Activated T-cell treated with anti-CD3 and anti-CD28 coated beads, Interleukin-2, amount 50 U/mL, for 4 hours (primary cell): Measurements from ENCODE around the gene BTBD9. TPM values are rescaled to one million over a fixed set of nuclear protein-coding genes. Genes with fewer than 3 reads are reported as not detected.

Experiments
- ATAC-seq, 2 donors: fragments of 200-7000 bp; cut with Tn5 transposase; one replicate each; pipeline ENCODE4 v1.10.0; 2021
- DNase-seq: peaks from one replicate; pipeline ENCODE4 v3.0.0-alpha.2; 2020
- H3K27me3 Mint-ChIP-seq: one replicate; pipeline ENCODE4 v1.8.0; 2021; ENCODE audit warnings: low read depth, mixed read lengths
- H3K36me3 Mint-ChIP-seq: one replicate; pipeline ENCODE4 v1.8.0; 2022; ENCODE audit warnings: mixed read lengths; ENCODE audit not compliant: insufficient read depth
- H3K4me1 Mint-ChIP-seq: one replicate; pipeline ENCODE4 v1.8.0; 2021; ENCODE audit warnings: low read depth, mixed read lengths
- H3K4me3 Mint-ChIP-seq: one replicate; pipeline ENCODE4 v1.8.0; 2021; ENCODE audit warnings: mild to moderate bottlenecking, moderate library complexity, mixed read lengths
- H3K9me3 Mint-ChIP-seq: one replicate; pipeline ENCODE4 v1.8.0; 2021; ENCODE audit warnings: mixed read lengths
- total RNA-seq, 3 donors: library from RNA; stranded (reverse); gene quantifications; one replicate each; pipeline ENCODE4 v1.2.1, GENCODE V29; 2021

Gene BTBD9
- total RNA-seq, 3 donors from 2014 or later: 13.1 to 22.9 (median 15.5) TPM

- peaks cover 9% of the 10 kb centered on the region for H3K4me1 Mint-ChIP-seq
- peaks cover 7% of the 10 kb centered on the region for H3K36me3 Mint-ChIP-seq
- DNase-seq (no peak), ATAC-seq (no peak)
- H3K4me3 Mint-ChIP-seq: no peak overlapping the region
- H3K9me3 Mint-ChIP-seq: no peaks in the 10 kb centered on the region
- H3K27me3 Mint-ChIP-seq: no peaks in the 10 kb centered on the region
Measured at GRCh38 chr6:38214159-38214558, 425.6 kb downstream of the BTBD9 start.

GRCh38 chr6:38213251-38213658, 426.5 kb downstream of the BTBD9 start:
- no peak for ATAC-seq
- DNase-seq: no peak
- peaks cover 3% of the 10 kb centered on the region for H3K36me3 Mint-ChIP-seq
- H3K27me3 Mint-ChIP-seq: no peaks in the 10 kb centered on the region
- H3K9me3 Mint-ChIP-seq: no peaks in the 10 kb centered on the region
- no peak overlapping the region for H3K4me3 Mint-ChIP-seq
- H3K4me1 Mint-ChIP-seq: peaks cover 9% of the 10 kb centered on the region

DNA sequence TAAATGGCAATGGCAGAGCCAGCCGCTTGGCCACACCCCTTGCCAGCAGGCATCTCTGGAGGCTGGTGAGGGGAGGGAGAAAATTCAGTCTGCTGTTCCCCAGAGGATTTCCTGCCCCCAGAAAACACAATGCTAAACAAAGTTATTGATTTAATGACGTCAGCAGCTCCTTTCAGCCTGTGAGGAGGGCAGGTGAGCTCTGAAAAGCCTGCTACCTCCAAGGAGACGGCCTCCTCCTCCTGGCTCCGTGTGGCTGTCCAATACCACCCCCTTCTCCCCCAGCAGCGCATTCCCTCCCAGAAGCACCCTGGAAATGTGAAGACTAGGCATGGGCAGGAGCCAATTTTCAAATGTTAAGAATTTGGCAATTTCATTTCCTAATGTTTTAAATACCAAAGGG, 427.1 kb downstream of the BTBD9 start:
- no peaks in the 10 kb centered on the region for H3K9me3 Mint-ChIP-seq
- peaks cover 9% of the 10 kb centered on the region for H3K4me1 Mint-ChIP-seq
- H3K27me3 Mint-ChIP-seq: no peaks in the 10 kb centered on the region
- H3K36me3 Mint-ChIP-seq: peaks cover 3% of the 10 kb centered on the region
- ATAC-seq (no peak), DNase-seq (no peak)
- H3K4me3 Mint-ChIP-seq: no peak overlapping the region

DNA sequence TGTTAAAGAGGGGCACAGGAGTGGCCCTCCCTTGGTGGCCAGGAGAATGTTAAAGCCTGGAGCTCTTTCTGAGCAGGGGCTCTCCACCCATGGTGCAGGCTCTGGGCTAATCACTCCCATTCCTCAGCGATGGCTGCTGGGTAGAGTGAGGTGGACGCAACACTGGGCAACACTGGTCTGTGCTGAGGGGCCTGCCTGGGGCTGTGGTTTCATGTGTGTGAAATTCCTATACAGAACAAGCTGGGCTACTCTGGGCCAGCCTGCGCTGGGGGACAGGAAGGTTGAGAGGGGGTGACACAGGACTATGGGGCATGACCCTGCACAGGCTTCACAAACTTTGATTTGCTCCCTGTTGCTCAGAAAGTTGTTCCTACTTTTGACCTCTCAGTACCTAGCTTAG, 427.6 kb downstream of the BTBD9 start:
- peaks cover 3% of the 10 kb centered on the region for H3K36me3 Mint-ChIP-seq
- no peaks in the 10 kb centered on the region for H3K27me3 Mint-ChIP-seq
- ATAC-seq: no peak
- H3K4me3 Mint-ChIP-seq: no peak overlapping the region
- peaks cover 9% of the 10 kb centered on the region for H3K4me1 Mint-ChIP-seq
- H3K9me3 Mint-ChIP-seq: no peaks in the 10 kb centered on the region
- no peak for DNase-seq

DNA sequence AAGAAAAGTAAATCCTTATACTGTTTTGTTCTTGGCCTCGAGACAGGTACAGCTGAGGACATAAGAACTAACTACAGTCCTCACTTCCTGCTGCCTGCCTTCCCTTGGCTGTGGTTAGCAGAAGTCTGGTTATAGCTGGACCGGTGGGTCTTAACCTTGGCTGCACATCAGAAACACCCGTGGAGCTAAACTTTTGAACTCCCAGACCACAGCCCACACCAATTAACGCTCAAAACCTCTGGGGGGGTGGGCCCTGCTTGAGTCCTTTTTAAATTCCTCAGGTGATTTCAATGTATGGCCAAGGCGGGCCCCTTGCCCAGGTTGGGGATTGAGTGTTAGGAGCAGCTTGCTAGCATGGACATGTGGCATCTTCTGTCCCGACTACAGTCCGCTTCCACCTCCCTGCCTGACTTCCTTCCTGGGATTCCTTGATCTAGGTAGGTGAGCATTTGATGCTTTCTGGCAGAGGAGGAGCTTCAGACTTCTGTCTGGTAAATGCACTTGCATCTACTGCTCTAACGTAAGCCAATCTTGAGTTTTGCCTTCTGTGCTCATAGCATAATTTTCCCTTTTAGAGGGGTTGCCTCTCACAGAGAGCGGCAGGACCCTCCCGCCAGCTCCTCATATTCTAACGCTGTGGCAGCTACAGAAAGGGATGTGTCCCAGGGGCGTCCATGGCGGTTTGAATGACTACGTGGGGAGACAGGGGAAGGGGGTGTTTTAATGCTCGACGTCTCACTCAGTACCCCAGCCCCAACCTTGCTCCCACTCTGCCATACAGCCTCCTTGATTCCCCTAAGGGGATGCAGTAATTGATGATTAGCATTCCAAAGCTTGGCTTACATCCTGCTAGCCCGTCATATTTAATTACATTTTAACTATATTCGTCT, 430.1 kb downstream of the BTBD9 start:
- H3K36me3 Mint-ChIP-seq: peaks cover 8% of the 10 kb centered on the region
- no peak overlapping the region for H3K4me3 Mint-ChIP-seq
- H3K27me3 Mint-ChIP-seq: no peaks in the 10 kb centered on the region
- H3K9me3 Mint-ChIP-seq: peaks cover under 1% of the 10 kb centered on the region
- no peak for ATAC-seq
- no peak for DNase-seq
- peaks cover 9% of the 10 kb centered on the region for H3K4me1 Mint-ChIP-seq

GRCh38 chr6:38208028-38208427, 431.7 kb downstream of the BTBD9 start:
- no peak overlapping the region for H3K4me3 Mint-ChIP-seq
- no peaks in the 10 kb centered on the region for H3K27me3 Mint-ChIP-seq
- no peak for ATAC-seq
- peaks cover 11% of the 10 kb centered on the region for H3K36me3 Mint-ChIP-seq
- peaks cover 6% of the 10 kb centered on the region for H3K9me3 Mint-ChIP-seq
- no peak for DNase-seq
- H3K4me1 Mint-ChIP-seq: peaks cover 9% of the 10 kb centered on the region

GRCh38 chr6:38207375-38207774, 432.4 kb downstream of the BTBD9 start:
- Mint-ChIP-seq H3K4me1 (peaks cover 9% of the 10 kb centered on the region), H3K4me3 (no peak overlapping the region), H3K36me3 (peaks cover 11% of the 10 kb centered on the region), H3K9me3 (peaks cover 6% of the 10 kb centered on the region), H3K27me3 (no peaks in the 10 kb centered on the region)
- ATAC-seq: no peak
- DNase-seq: no peak

DNA sequence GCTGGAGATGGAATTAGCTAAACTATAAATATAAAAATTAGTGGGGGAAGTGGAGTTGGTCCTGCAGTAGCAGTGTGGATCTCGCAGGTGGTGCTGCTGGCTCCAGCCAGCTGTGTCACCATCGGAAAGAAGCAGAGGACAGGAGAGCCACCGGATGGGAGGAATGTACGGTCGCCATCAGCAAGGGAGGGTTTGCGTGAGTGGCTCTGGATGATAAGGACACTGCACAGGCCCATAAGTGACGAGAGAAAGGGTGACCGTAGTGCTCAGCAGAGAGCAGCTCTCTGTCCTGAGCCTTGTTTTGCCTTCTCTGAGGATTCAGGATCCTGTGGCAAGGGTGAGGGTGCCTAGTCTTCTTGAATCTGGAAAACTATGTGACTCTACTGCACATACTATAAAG, 441.5 kb downstream of the BTBD9 start:
- no peaks in the 10 kb centered on the region for H3K9me3 Mint-ChIP-seq
- H3K27me3 Mint-ChIP-seq: no peaks in the 10 kb centered on the region
- DNase-seq (no peak), ATAC-seq (no peak)
- no peak overlapping the region for H3K4me3 Mint-ChIP-seq
- H3K4me1 Mint-ChIP-seq: no peaks in the 10 kb centered on the region
- peaks cover 19% of the 10 kb centered on the region for H3K36me3 Mint-ChIP-seq

DNA sequence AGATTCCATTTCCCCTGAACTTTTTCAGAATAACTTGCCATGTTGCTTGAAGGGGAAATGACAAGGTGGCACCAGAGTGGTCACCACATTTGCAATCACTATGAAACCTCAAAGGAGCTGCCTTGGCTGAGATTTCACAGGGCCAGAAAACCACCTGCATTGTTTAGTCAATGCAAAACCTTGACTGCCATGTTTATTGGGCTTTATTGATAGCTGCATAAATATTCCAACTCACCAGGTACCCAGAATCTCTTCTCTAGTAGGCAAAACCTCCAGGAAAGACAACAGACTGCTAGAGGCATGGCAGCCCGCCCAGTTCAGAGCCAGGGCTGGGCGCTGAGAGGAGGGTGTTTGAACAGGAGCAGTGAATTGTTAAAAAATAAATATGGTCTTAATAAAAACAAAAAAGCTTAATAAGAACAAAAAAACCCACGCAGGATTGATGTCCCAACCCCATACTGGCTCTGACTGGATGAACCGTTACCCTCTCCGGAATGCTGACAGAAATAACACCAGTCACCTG, 444.6 kb downstream of the BTBD9 start:
- no peak overlapping the region for H3K4me3 Mint-ChIP-seq
- no peaks in the 10 kb centered on the region for H3K4me1 Mint-ChIP-seq
- peaks cover 26% of the 10 kb centered on the region for H3K36me3 Mint-ChIP-seq
- H3K9me3 Mint-ChIP-seq: no peaks in the 10 kb centered on the region
- no peaks in the 10 kb centered on the region for H3K27me3 Mint-ChIP-seq
- DNase-seq: no peak
- no peak for ATAC-seq

DNA sequence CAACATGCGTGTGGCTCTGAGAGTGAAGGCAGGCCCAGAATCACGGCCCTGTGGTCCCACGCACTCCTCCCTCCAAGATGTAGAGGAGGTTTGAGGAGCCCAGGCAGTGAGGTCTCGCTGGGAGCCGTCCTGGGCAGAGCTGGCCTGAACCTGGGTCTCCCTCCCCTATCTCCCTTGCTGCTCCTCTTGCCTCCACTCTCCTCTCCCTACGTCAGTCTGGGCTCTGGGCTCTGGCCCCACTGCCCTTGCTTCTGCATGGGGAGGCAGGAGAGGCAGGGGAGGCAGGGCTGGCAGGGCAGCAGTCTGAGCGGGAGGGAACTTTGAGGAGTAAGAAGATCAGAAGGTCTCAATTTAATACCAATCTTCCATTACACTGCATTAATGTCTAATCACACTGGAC, 445.1 kb downstream of the BTBD9 start:
- Mint-ChIP-seq H3K27me3 (no peaks in the 10 kb centered on the region), H3K36me3 (peaks cover 26% of the 10 kb centered on the region), H3K4me1 (no peaks in the 10 kb centered on the region), H3K9me3 (no peaks in the 10 kb centered on the region), H3K4me3 (no peak overlapping the region)
- no peak for DNase-seq
- no peak for ATAC-seq

DNA sequence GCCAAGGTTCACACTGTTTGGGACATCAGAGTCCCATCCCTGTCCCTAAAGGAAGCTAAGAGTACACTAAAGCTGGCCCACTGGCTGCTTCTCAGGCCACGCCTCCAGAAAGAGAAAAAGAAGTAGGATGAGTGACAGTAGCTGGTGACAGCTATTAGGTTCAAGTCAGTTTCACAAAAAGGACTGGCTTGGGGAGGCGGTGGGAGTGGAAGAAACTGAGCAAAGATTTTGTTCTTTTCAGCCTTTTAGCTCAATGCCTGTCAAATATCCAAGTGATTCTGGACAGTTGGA, 445.5 kb downstream of the BTBD9 start:
- no peaks in the 10 kb centered on the region for H3K9me3 Mint-ChIP-seq
- no peak for ATAC-seq
- no peaks in the 10 kb centered on the region for H3K27me3 Mint-ChIP-seq
- no peak for DNase-seq
- H3K36me3 Mint-ChIP-seq: peaks cover 27% of the 10 kb centered on the region
- no peak overlapping the region for H3K4me3 Mint-ChIP-seq
- H3K4me1 Mint-ChIP-seq: no peaks in the 10 kb centered on the region

- Mint-ChIP-seq H3K4me1 (no peaks in the 10 kb centered on the region), H3K9me3 (no peaks in the 10 kb centered on the region), H3K36me3 (peaks cover 29% of the 10 kb centered on the region), H3K4me3 (no peak overlapping the region), H3K27me3 (no peaks in the 10 kb centered on the region)
- ATAC-seq (no peak), DNase-seq (no peak)
Measured at GRCh38 chr6:38193481-38194281, 446.0 kb downstream of the BTBD9 start.

DNA sequence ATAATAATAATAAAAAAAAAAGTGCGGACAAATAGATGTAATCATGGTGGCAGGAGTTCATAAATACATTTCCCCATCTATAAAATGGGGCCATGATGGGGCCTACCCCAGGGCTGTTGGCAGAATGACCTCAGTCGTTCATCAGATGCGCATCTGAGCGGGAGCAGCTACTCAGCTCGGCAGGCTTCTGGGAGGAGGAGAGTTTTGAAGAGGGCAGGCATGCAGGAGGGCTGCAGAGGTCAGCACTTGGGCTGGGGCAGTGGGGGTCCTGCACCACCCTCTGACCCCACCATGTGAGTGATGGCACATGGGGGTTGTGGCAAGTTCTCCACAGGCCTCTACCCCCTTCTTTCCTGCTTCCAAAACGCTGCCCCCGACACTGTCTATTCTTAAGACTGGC, 446.7 kb downstream of the BTBD9 start:
- ATAC-seq (no peak), DNase-seq (no peak)
- Mint-ChIP-seq H3K36me3 (peaks cover 29% of the 10 kb centered on the region), H3K4me3 (no peak overlapping the region), H3K9me3 (no peaks in the 10 kb centered on the region), H3K4me1 (no peaks in the 10 kb centered on the region), H3K27me3 (no peaks in the 10 kb centered on the region)

- H3K4me1 Mint-ChIP-seq: no peaks in the 10 kb centered on the region
- H3K9me3 Mint-ChIP-seq: no peaks in the 10 kb centered on the region
- no peak overlapping the region for H3K4me3 Mint-ChIP-seq
- peaks cover 28% of the 10 kb centered on the region for H3K36me3 Mint-ChIP-seq
- ATAC-seq: no peak
- no peak for DNase-seq
- H3K27me3 Mint-ChIP-seq: no peaks in the 10 kb centered on the region
Measured at GRCh38 chr6:38192487-38192886, 447.2 kb downstream of the BTBD9 start.

DNA sequence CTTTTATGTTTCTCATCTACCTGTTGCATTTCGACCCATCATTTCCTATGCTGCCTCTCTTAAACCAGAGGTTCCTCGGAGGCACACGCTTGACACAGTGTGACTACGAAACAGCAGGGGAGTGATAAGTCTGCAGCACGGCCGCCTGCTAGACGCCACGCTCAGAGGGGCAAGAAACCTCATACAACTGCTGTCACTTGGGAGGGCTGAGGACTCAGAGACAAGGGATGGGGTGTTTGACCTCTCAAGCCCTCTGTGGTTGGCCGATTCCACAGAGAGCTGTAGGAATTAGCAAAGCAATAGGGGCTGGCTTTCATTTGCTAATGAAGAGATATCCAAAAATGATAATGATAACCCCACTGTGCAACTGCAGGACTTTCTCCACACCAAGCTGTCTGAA, 447.7 kb downstream of the BTBD9 start:
- Mint-ChIP-seq H3K4me3 (no peak overlapping the region), H3K27me3 (no peaks in the 10 kb centered on the region), H3K9me3 (no peaks in the 10 kb centered on the region), H3K36me3 (peaks cover 30% of the 10 kb centered on the region), H3K4me1 (no peaks in the 10 kb centered on the region)
- no peak for DNase-seq
- no peak for ATAC-seq
